NCI-H1436 treated with DMSO at 0.1 percent for 48 hours (cell line): ENCODE data around the gene GNG14.
"Not testable (repeated sequence)": the region's sequence is repeated elsewhere in the genome, so short reads cannot be mapped to it uniquely, and the experiment has no call there.

ENCODE experiments used
- DNase-seq: peaks from one replicate; lab custom pipeline; 2025; lab: John Stamatoyannopoulos, UW

Gene GNG14

DNA sequence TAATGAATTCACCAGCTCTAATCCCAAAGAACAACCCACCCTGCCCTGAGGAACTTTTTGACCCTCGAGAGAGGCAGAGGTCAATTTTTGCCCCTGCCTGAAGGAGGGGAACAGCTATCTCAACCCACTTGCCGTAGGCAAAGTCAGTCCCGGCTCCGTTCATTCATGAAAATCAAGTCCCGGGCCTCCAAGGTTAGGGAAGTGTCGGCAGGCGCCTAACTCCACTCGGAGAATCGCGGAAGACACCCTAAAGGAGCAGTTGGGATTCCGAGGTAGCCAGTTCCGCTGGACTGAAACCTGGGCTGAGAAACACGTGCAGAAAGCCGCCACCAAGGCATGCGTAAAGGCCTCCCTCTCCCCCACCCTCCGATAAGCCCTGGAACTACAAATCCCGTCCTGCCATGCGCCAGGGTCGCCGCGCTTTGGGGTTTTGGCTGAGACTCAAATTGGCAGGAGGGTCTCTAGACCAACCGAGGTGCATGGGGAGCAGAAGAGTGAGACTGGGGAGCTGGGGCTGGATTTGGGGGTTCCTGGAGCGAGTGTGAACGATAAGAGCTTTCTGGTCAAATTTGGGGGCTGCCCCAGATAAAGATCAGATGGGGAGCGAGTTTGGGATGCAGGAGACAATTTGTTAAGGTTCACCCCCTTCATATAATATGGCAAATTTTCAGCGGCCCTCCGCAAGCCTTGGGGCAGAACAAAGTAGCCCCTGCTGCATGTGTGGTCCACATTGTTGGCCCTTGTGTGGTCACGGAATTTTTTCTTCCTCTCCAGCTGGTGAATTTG is 36.0 kb downstream of the GNG14 start, which contains the start of gene TNPO2:
TSS of gene TNPO2 (minus strand) at position 292 of the 786 bp plus-strand sequence. CDS start 2,955 bp downstream, outside the sequence.
- DNase-seq: peak; percentile 1

DNA sequence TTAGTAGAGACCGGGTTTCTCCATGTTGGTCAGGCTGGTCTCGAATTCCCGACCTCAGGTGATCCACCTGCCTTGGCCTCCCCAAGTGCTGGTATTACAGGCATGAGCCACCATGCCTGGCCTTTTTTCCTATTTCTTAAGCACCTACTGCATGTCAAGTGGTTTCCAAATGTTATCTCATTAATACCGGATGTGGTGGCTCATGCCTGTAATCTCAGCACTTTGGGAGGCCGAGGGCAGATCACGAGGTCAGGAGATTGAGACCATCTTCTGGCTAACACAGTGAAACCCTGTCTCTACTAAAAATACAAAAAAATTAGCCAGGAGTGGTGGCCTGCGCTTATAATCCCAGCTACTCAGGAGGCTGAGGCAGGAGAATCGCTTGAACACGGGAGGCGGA is 37.8 kb downstream of the GNG14 start:
- DNase-seq: not testable (repeated sequence)

DNA sequence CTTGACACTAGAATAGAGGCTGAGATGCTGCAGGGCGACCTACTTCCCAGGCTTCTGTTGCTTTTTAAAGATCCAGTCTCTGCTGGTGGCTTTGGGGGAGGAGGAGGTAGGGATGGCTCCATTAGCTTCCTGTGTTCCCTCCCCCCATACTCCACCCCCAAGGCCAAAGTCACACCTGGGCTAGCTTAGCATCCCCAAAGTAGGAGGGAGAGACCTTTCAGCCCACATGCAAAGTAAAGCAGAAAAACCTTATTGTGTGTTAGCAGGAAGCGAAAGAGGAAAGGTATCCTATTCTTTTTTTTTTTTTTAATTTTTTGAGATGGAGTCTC is 39.2 kb downstream of the GNG14 start:
- DNase-seq: no peak

GRCh38 chr19:12727745-12728433 is 40.1 kb downstream of the GNG14 start:
- DNase-seq: no peak

GRCh38 chr19:12730064-12730463 is 42.3 kb downstream of the GNG14 start:
- no peak for DNase-seq

GRCh38 chr19:12731337-12731736 is 43.5 kb downstream of the GNG14 start:
- DNase-seq: no peak

DNA sequence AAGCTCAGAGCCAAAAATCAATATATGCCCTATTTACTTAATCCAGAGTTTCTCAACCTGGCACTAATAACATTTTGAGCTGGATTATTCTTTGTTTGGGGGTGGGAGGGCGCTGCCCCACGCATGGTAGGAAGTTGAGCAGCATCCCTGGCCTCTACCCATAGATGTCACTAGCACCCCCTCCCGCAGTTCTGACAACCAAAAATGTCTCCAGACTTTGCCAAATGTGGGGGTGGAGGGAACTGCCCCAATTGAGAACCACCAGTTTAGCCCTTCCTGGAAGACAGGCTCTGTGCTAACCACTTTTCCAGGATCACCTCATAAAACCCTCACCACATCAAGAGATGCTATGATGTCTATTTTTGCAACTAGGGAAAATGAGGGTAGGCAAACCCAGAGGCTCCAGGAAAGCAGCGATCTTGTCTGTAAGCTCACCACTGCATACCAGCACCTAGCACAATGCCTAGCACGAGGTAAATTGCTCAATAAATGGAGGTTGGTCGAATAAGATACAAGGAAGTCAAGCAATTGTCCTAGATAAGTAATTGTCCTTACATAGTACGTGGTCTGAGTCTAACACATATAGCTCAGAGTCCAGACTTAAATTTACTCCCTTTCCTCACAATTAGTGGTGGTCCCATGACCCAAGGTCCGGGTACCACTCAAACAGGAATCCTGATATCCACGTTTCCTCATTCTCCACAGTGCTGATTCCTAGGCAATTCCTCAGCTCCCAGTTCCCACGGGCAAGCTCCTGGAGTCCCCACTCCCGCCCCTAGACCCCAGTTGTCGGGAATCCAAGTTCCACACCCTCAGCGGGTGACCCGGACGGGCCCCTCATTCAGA is 45.8 kb downstream of the GNG14 start:
- DNase-seq: no peak

DNA sequence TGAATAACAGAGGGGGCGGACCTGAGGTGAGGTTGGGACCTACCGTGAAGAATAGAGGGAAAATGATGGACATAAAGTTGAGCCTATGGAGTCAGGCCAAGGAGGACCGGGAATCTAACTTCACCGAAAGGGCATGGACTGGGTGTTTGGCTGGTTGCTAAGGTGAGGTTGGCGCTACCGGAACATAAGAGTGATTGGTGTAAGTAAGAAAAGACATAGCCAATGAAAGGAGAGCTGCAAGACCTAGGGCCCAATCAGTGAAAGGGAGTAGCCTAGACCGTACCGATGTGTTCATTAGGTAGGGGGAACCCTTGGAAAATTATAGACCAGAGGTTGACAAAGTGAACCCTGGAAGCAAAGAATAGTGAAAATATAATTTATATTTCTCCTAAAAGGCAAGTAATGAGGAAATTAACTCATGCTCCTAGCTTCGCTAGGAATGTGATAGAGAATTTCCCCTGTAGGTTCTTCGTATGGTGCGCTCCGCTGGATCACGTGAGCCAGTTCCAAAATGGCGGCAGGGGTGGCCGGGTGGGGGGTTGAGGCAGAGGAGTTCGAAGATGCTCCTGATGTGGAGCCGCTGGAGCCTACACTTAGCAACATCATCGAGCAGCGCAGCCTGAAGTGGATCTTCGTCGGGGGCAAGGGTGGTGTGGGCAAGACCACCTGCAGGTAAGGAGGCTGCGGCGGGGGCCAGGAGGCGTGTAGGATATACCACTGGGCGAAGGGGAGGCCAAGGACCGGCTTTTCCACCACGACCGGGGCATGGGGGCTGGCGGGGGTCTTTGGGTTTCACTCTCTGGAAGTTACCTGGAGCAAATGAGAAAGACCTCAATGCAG is 49.4 kb downstream of the GNG14 start, which contains the start of gene GET3:
TSS of gene GET3 (plus strand) at position 503 of the 840 bp plus-strand sequence. CDS start at position 512, 9 bp downstream.
- DNase-seq: peak; percentile 99

- DNase-seq: no peak
Measured at GRCh38 chr19:12737835-12738351, 50.1 kb downstream of the GNG14 start.
